Osteoblast (primary cell): Measurements from ENCODE around the gene GRK2. TPM values are rescaled to one million over a fixed set of nuclear protein-coding genes. Genes with fewer than 3 reads are reported as not detected.

Experiments used
- DNase-seq: peaks from one replicate; pipeline ENCODE4 v3.0.0; 2011; ENCODE audit warnings: low spot score, mixed read lengths; ENCODE audit not compliant: insufficient read length; ENCODE audit errors: missing footprints
- H2AFZ ChIP-seq: 2 replicates; pipeline ENCODE4 v1.6.0; 2011; ENCODE audit warnings: mild to moderate bottlenecking, low read length
- H3K27ac ChIP-seq: 2 replicates; pipeline ENCODE4 v1.5.1; 2011; ENCODE audit warnings: mild to moderate bottlenecking, low read depth, low read length, moderate library complexity
- H3K27me3 ChIP-seq: 2 replicates; pipeline ENCODE4 v1.6.0; 2012; ENCODE audit warnings: mild to moderate bottlenecking, control low read depth, inconsistent platforms, low read length, moderate library complexity; ENCODE audit not compliant: insufficient read depth
- H3K36me3 ChIP-seq: 2 replicates; pipeline ENCODE4 v1.5.1; 2011; ENCODE audit warnings: mild to moderate bottlenecking, low read length, control low read depth, moderate library complexity; ENCODE audit not compliant: insufficient read depth
- H3K4me1 ChIP-seq: 2 replicates; pipeline ENCODE4 v1.5.1; 2011; ENCODE audit warnings: mild to moderate bottlenecking, low read length, control low read depth, moderate library complexity; ENCODE audit not compliant: insufficient read depth
- H3K4me2 ChIP-seq: 2 replicates; pipeline ENCODE4 v1.6.0; 2011; ENCODE audit warnings: mild to moderate bottlenecking, low read length; ENCODE audit not compliant: insufficient read depth
- H3K4me3 ChIP-seq: fragments of 200-600 bp; sonication (generic); 3 replicates; pipeline ENCODE4 v1.5.1; 2012; ENCODE audit warnings: mild to moderate bottlenecking, low read length, inconsistent platforms; ENCODE audit not compliant: insufficient read depth
- H3K79me2 ChIP-seq: 2 replicates; pipeline ENCODE4 v1.6.0; 2012; ENCODE audit warnings: mild to moderate bottlenecking, low read length, control low read depth, inconsistent platforms; ENCODE audit not compliant: insufficient read depth
- H3K9me3 ChIP-seq: 2 replicates; pipeline ENCODE4 v1.5.1; 2011; ENCODE audit warnings: low read depth, low read length, control low read depth
- H4K20me1 ChIP-seq: 2 replicates; pipeline ENCODE4 v1.6.0; 2012; ENCODE audit warnings: mild to moderate bottlenecking, low read length, control low read depth; ENCODE audit not compliant: insufficient read depth
- total RNA-seq: library from RNA; depleted of rRNA; stranded (reverse); fragments of >200 nt; gene quantifications from 2 replicates; pipeline ENCODE4 v1.2.3, GENCODE V29; 2012
- TF ChIP-seq, protein P1 (sequence below): IDR thresholded peaks from 2 replicates; pipeline ENCODE4 v1.5.1; 2011; ENCODE audit warnings: mild to moderate bottlenecking, low read depth, low read length, moderate library complexity; ENCODE audit errors: extremely low read depth

Gene GRK2
- total RNA-seq, 1 donor, result 21.4 TPM

DNA sequence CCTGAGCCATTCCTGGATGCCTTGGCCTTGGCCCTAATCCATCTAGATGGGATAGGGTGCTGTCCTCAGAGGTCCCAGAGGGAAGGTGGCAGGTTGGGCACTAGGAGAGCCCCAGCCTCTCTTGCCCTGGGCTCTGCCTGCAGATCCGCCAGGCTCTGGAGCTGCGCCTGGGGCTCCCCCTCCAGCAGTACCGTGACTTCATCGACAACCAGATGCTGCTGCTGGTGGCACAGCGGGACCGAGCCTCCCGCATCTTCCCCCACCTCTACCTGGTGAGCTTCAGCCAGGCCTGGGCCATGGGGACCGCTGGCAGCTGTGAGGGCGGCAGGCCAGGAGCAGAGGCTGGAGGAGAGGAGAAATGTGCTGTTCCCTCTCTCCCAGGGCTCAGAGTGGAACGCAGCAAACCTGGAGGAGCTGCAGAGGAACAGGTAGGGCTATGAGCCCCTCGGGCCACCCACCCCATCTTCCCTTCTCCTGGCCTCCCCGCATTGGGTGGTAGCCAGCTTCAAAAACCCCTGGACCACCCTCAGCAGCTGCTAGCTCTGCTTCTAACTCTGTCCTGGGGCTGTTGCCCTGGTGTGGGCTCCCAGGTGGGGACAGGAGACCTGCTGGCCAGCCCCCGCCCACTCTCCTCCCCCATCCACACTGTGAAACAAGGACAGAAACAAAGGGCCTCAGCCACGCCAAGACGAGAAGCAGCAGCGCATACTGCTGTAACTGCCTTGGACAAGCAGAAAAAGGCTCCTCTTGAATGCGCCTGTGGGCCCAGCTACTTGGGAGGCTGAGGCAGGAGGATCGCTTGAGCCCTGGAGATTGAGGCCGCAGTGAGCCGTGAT is 42.0 kb downstream of the GRK2 start:
- Histone ChIP-seq H3K36me3 (peaks cover 11% of the 10 kb centered on the region), H3K4me2 (no peak overlapping the region), H3K4me1 (peaks cover 8% of the 10 kb centered on the region), H3K79me2 (no peaks in the 10 kb centered on the region), H3K27me3 (no peaks in the 10 kb centered on the region), H3K27ac (no peak overlapping the region), H2AFZ (no peak overlapping the region), H3K9me3 (no peaks in the 10 kb centered on the region), H3K4me3 (no peak overlapping the region), H4K20me1 (no peaks in the 10 kb centered on the region)
- TF ChIP-seq, protein P1, sequence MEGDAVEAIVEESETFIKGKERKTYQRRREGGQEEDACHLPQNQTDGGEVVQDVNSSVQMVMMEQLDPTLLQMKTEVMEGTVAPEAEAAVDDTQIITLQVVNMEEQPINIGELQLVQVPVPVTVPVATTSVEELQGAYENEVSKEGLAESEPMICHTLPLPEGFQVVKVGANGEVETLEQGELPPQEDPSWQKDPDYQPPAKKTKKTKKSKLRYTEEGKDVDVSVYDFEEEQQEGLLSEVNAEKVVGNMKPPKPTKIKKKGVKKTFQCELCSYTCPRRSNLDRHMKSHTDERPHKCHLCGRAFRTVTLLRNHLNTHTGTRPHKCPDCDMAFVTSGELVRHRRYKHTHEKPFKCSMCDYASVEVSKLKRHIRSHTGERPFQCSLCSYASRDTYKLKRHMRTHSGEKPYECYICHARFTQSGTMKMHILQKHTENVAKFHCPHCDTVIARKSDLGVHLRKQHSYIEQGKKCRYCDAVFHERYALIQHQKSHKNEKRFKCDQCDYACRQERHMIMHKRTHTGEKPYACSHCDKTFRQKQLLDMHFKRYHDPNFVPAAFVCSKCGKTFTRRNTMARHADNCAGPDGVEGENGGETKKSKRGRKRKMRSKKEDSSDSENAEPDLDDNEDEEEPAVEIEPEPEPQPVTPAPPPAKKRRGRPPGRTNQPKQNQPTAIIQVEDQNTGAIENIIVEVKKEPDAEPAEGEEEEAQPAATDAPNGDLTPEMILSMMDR, result no peak
- peak; percentile 54 for DNase-seq

DNA sequence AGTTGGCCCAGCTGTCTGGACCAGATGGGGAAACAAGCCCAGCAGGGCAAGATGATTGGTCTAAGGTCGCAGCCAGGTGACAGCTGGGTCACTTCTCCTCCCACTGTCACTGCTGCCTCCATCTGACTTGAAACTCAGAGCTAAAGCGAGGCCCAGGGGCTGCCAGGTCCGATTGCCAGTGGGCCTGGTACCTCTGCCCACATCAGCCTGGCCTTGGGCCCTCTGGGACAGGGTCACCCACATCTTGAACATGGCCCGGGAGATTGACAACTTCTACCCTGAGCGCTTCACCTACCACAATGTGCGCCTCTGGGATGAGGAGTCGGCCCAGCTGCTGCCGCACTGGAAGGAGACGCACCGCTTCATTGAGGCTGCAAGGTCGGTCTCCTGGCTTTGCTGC is 42.9 kb downstream of the GRK2 start:
- Histone ChIP-seq H3K4me3 (no peak overlapping the region), H3K36me3 (peaks cover 11% of the 10 kb centered on the region), H3K4me2 (no peak overlapping the region), H2AFZ (no peak overlapping the region), H3K9me3 (no peaks in the 10 kb centered on the region), H3K27me3 (no peaks in the 10 kb centered on the region), H3K79me2 (no peaks in the 10 kb centered on the region), H4K20me1 (no peaks in the 10 kb centered on the region), H3K4me1 (peaks cover 6% of the 10 kb centered on the region), H3K27ac (no peak overlapping the region)
- TF ChIP-seq, protein P1, result no peak
- DNase-seq, result peak; percentile 58

DNA sequence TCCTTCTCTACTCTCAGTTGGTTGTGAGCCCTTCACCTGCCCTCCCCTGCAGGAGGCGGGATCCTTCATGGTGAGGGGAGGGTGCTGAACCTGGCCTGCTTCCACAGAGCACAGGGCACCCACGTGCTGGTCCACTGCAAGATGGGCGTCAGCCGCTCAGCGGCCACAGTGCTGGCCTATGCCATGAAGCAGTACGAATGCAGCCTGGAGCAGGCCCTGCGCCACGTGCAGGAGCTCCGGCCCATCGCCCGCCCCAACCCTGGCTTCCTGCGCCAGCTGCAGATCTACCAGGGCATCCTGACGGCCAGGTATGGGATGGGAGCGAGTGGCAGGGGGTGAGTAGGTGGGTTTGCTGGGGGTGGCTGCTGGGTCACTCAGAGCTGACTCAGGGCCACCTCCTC is 43.4 kb downstream of the GRK2 start:
- Histone ChIP-seq H3K79me2 (no peaks in the 10 kb centered on the region), H3K4me2 (no peak overlapping the region), H3K27ac (no peak overlapping the region), H3K36me3 (peaks cover 11% of the 10 kb centered on the region), H4K20me1 (no peaks in the 10 kb centered on the region), H2AFZ (no peak overlapping the region), H3K9me3 (no peaks in the 10 kb centered on the region), H3K4me1 (peaks cover under 1% of the 10 kb centered on the region), H3K27me3 (no peaks in the 10 kb centered on the region), H3K4me3 (no peak overlapping the region)
- no peak for DNase-seq
- TF ChIP-seq, protein P1, result no peak

DNA sequence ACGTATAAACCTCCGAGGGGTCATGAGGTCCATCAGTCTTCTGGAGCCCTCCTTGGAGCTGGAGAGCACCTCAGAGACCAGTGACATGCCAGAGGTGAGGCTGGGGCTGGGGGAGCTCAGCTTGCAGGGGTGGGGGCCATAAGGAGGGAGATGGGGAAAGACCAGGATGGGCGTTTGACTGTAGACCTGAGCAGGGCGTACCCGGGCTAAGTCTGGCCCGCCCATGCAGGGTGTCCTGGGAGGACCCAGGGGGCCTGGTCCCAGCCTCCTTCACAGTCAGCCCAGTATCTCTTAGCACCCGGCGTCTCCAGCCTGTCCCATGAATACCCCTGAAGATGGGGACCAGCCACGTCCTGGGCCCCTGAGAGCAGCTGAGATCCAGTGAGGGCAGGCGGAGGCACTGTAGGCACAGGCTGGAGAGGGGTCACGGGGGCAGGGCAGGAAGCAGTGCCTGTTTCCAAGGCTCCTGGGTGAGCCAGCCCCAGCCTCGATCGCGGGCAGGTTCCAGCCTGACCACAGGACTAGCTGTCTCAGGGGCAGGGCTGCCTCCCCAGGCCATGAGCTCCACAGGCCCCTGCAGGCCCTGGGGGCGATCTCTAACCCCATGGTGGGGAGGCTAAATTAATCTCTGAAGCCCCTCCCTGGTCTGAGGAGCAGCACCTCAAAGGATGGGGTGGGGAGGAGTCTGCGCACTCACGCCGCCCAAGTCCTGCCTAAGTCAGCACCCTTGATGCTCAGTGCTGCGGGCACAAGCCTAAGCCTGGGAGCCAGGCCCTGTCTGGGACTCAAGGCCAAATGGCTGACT is 44.2 kb downstream of the GRK2 start:
- Histone ChIP-seq H3K4me3 (no peak overlapping the region), H3K4me2 (no peak overlapping the region), H2AFZ (no peak overlapping the region), H3K27ac (no peak overlapping the region), H3K9me3 (no peaks in the 10 kb centered on the region), H4K20me1 (no peaks in the 10 kb centered on the region), H3K36me3 (peaks cover 11% of the 10 kb centered on the region), H3K4me1 (no peaks in the 10 kb centered on the region), H3K27me3 (no peaks in the 10 kb centered on the region), H3K79me2 (no peaks in the 10 kb centered on the region)
- peak; percentile 70 for DNase-seq
- TF ChIP-seq, protein P1, result no peak
